Thyroid gland (tissue), 4 donors: ENCODE measurements around the gene ABCB6.

Experiments used
- CTCF ChIP-seq, 6 experiments: fragments of 200-600 bp in 3 of 6; fragments of 450-650 bp in 3 of 6; sonication (generic) in 3 of 6; IDR thresholded peaks; one replicate each; pipeline ENCODE4 v1.5.1; 2016 to 2019; ENCODE audit warnings: antibody characterized with exemption in 6 of 6, mild to moderate bottlenecking in 2 of 6, inconsistent platforms in 1 of 6, moderate library complexity in 1 of 6
- POLR2A ChIP-seq, 2 donors: fragments of 450-650 bp; IDR thresholded peaks; one replicate each; pipeline ENCODE4 v1.6.1; 2017; ENCODE audit warnings: antibody characterized with exemption in 2 of 2, mild to moderate bottlenecking in 2 of 2, moderate library complexity in 1 of 2

- TF ChIP-seq CTCF (IDR thresholded peaks at IDR 0.05) (no peak), POLR2A (IDR thresholded peaks at IDR 0.05) (no peak)
These were observed 4.6 kb downstream of the ABCB6 start for GRCh38 chr2:219214141-219214540.
